ENCODE data around the gene CATSPERE.

The CATSPERE gene

DNA sequence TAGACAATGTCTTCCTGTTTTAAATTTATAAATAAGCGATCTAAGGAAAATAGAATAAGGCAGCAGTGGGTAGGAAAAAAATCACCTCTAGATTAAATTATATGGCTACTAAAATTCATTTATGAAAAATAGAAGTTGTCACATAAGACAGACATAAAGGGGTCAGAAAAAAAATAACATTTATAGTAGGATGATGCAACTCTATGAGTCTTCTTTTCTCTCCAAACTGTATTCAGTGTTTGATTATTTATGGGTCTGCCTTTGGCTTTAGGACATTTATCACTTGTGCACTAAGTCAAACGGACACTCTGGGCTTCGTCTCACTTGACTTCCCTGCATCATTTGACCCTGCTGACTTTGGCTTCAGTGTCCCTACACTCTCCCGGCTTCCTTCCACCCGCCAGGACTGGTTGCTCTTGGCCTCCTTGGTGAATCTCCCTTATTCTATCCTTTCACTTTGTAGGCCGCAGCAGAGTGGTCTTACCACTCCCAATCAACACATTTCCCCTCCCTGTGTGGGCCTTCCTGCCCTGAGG, 144.8 kb downstream of the CATSPERE start:
- H3K27me3 Mint-ChIP-seq (ENCODE audit: low read depth): peaks cover 5% of the 10 kb centered on the region
- H3K4me1 Mint-ChIP-seq: no peaks in the 10 kb centered on the region
- H3K9me3 Mint-ChIP-seq: no peaks in the 10 kb centered on the region
- no peaks in the 10 kb centered on the region for H3K36me3 Mint-ChIP-seq (ENCODE audit: low read depth)
- peak overlapping the region in 1 of 3 experiments; percentile 7 for H3K27ac Mint-ChIP-seq
- H3K4me3 Mint-ChIP-seq: no peak overlapping the region
- TF ChIP-seq, protein P1, sequence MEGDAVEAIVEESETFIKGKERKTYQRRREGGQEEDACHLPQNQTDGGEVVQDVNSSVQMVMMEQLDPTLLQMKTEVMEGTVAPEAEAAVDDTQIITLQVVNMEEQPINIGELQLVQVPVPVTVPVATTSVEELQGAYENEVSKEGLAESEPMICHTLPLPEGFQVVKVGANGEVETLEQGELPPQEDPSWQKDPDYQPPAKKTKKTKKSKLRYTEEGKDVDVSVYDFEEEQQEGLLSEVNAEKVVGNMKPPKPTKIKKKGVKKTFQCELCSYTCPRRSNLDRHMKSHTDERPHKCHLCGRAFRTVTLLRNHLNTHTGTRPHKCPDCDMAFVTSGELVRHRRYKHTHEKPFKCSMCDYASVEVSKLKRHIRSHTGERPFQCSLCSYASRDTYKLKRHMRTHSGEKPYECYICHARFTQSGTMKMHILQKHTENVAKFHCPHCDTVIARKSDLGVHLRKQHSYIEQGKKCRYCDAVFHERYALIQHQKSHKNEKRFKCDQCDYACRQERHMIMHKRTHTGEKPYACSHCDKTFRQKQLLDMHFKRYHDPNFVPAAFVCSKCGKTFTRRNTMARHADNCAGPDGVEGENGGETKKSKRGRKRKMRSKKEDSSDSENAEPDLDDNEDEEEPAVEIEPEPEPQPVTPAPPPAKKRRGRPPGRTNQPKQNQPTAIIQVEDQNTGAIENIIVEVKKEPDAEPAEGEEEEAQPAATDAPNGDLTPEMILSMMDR (IDR thresholded peaks at IDR 0.05; ENCODE audit: unreplicated experiment in 3 of 3): no peak

DNA sequence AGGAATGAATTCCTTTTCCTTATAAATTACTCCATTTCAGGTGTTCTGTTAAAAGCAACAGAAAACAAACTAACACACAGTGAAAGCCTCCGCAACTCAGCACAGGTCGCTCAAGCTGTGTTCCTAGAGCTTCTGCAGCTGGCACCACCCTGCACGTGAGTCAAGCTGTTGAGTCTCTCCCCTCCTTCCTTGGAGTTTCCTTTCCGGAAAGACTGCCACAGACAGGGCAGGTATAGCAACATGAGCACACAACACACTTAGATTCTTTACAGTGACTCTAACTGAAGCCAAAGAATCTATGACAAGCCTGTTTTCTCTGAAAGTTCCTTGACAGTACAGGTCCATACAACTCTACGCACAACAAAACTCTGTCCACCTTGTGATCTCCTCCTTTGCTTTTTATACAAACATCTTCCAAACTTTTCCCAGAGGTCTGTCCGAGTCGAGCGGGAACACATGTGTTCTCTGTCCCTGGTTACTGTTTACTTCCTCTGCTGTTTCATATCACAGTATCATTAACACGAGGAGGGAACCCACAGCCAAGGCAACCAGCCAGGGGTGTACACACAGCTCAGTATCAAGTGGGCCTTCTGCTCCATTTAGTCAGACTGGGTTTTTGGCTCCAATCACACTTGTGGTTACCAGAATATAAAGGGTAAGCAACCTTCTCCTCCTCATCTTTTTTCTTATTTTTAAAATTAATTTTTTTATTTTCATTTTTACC, 153.2 kb downstream of the CATSPERE start:
- no peaks in the 10 kb centered on the region for H3K9me3 Mint-ChIP-seq
- TF ChIP-seq, protein P1 (IDR thresholded peaks at IDR 0.05; ENCODE audit: unreplicated experiment in 3 of 3): no peak
- no peaks in the 10 kb centered on the region for H3K36me3 Mint-ChIP-seq (ENCODE audit: low read depth)
- H3K4me1 Mint-ChIP-seq: no peaks in the 10 kb centered on the region
- H3K27ac Mint-ChIP-seq: no peak overlapping the region
- H3K27me3 Mint-ChIP-seq (ENCODE audit: low read depth): no peaks in the 10 kb centered on the region
- no peak overlapping the region for H3K4me3 Mint-ChIP-seq

DNA sequence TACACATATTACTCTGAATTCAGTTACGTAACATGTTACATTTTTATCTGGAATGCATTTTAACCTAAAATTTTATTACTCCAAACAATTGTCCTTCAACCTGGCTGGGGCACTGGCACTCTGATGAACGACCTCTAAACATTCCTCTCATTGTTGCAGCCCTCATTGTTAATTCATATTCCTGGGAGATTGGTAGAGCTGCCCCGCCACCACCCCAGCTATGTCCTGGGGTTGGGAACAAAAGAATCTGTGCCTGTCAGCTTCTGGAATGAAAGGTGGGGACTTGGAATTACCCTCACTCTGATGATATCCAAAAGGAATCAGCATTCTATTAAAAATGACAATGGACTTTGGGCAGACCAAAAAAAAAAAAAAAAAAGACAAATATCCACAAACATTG, 153.8 kb downstream of the CATSPERE start:
- Mint-ChIP-seq H3K4me1 (no peaks in the 10 kb centered on the region), H3K27me3 (ENCODE audit: low read depth) (no peaks in the 10 kb centered on the region), H3K27ac (no peak overlapping the region), H3K36me3 (ENCODE audit: low read depth) (no peaks in the 10 kb centered on the region), H3K9me3 (no peaks in the 10 kb centered on the region), H3K4me3 (no peak overlapping the region)
- TF ChIP-seq, protein P1 (IDR thresholded peaks at IDR 0.05; ENCODE audit: unreplicated experiment in 3 of 3): no peak

DNA sequence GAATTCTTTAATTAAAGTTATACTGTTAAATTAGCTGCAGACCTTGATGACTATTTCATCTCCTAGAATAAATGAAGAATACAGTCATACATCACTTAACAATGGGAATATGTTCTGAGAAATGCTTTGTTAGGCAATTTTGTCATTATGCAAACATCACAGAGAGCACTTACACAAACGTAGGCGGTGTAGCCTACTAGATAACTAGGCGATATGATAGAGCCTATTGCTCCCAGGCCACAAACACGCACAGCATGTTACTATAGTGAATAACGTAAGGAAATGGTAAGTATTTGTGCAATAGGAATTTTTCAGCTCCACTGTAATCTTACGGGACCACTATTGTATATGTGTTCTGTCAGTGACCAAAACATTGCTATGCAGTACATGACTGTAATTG, 154.2 kb downstream of the CATSPERE start:
- Mint-ChIP-seq H3K4me1 (no peaks in the 10 kb centered on the region), H3K27ac (no peak overlapping the region), H3K4me3 (no peak overlapping the region), H3K27me3 (ENCODE audit: low read depth) (no peaks in the 10 kb centered on the region), H3K36me3 (ENCODE audit: low read depth) (no peaks in the 10 kb centered on the region), H3K9me3 (no peaks in the 10 kb centered on the region)
- TF ChIP-seq, protein P1 (IDR thresholded peaks at IDR 0.05; ENCODE audit: unreplicated experiment in 3 of 3): no peak

DNA sequence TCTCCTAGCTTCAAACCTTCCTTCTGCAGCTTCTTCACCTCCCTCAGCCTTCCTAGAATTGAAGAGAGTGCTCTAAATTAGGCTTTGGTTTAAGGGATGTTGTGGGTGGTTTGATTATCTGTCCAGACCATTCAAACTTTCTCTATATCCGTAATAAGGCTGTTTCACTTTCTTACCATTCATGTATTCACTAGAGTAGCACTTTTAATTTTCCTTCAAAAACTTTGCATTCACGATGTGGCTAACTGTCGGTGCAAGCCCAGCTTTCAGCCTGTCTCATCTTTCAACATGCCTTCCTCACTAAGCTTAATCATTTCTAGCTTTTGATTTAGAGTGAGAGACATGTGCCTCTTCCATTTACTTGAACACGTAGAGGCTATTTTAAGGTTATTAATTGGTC, 165.6 kb downstream of the CATSPERE start:
- TF ChIP-seq, protein P1 (IDR thresholded peaks at IDR 0.05; ENCODE audit: unreplicated experiment in 3 of 3): no peak
- Mint-ChIP-seq H3K27me3 (ENCODE audit: low read depth) (no peaks in the 10 kb centered on the region), H3K36me3 (ENCODE audit: low read depth) (peaks cover 4% of the 10 kb centered on the region)

DNA sequence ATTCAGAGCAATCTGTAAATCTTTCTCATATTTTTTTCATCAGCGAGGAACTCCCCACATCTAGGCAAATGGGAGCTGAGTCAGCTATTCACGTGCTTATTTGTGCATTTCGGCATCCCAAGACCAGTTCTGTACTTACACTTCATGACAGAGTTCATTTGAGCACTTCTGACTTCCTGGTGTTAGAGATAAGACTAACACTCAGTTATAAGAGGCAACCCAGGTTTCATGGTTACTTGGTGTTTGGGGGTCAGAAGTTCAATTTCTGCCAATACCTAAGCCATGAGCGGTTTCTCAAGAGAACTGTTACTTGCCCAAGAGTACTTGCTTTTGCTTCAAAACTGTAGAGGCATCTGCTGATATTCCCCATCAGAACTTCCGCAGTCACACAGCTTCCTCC, 167.7 kb downstream of the CATSPERE start:
- Mint-ChIP-seq H3K27me3 (ENCODE audit: low read depth) (peaks cover 4% of the 10 kb centered on the region), H3K9me3 (peaks cover 24% of the 10 kb centered on the region), H3K4me1 (no peaks in the 10 kb centered on the region), H3K27ac (no peak overlapping the region), H3K4me3 (no peak overlapping the region), H3K36me3 (ENCODE audit: low read depth) (peaks cover 4% of the 10 kb centered on the region)
- TF ChIP-seq, protein P1 (IDR thresholded peaks at IDR 0.05; ENCODE audit: unreplicated experiment in 3 of 3): no peak

More for the DNA sequence above, 165.6 kb downstream of the CATSPERE start:
- Mint-ChIP-seq H3K4me1 (no peaks in the 10 kb centered on the region), H3K9me3 (peaks cover 14% of the 10 kb centered on the region), H3K4me3 (no peak overlapping the region), H3K27ac (no peak overlapping the region)

Data from nephron (organoid).